Measurements from ENCODE around the gene ACAN.

DNA sequence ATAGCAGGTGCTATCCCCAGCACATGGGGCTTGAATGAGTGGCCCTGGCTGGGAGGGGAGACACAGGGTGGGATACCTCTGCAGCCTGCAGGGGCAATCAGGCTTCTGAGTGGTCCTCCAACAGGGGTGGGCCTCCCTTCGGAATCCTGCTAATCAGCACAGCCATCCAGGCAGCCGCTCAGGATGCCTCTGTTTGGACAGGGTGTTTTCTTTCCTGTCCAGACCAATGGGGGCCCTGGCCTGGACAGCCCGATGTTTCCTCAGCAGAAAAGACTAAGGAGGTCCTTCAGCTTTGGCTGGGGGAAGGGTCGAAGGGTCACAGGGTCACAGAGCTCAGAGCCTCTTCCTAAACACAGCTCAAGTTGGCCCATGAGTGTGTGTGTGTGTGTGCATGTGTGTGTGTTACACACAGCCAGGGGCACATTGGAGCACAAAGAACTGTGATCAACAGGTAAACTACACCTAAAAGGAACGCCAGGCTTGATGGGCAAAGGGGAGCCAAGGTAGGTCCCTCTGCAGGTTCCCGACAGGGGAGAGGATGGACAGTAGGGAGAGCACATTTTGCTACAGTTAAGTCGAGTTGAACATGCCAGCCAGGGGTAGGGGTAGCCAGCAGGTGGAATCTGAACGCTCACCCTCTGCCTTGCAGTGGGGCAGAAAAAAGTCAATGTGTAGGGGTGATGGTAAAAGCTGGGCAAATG is 93.2 kb downstream of the ACAN start:
- TF ChIP-seq TAF1 (IDR thresholded peaks at IDR 0.05; ENCODE audit: borderline replicate concordance, low read depth, low read length) (no peak), POLR2AphosphoS5 (IDR thresholded peaks at IDR 0.05; ENCODE audit: low read depth, low read length) (no peak), YY1 (IDR thresholded peaks at IDR 0.05; ENCODE audit: low read depth) (no peak), SIN3A (IDR thresholded peaks at IDR 0.05; ENCODE audit: borderline replicate concordance, low read depth, low read length) (no peak), SMC3 (IDR thresholded peaks at IDR 0.05; ENCODE audit: low read depth, low read length) (no peak), TEAD4 (IDR thresholded peaks at IDR 0.05; ENCODE audit: borderline replicate concordance, insufficient read depth) (no peak), GABPA (IDR thresholded peaks at IDR 0.05; ENCODE audit: low read depth) (no peak), CHD2 (IDR thresholded peaks at IDR 0.05; ENCODE audit: low read length, partially characterized antibody) (no peak)
- TF ChIP-seq, protein P1, sequence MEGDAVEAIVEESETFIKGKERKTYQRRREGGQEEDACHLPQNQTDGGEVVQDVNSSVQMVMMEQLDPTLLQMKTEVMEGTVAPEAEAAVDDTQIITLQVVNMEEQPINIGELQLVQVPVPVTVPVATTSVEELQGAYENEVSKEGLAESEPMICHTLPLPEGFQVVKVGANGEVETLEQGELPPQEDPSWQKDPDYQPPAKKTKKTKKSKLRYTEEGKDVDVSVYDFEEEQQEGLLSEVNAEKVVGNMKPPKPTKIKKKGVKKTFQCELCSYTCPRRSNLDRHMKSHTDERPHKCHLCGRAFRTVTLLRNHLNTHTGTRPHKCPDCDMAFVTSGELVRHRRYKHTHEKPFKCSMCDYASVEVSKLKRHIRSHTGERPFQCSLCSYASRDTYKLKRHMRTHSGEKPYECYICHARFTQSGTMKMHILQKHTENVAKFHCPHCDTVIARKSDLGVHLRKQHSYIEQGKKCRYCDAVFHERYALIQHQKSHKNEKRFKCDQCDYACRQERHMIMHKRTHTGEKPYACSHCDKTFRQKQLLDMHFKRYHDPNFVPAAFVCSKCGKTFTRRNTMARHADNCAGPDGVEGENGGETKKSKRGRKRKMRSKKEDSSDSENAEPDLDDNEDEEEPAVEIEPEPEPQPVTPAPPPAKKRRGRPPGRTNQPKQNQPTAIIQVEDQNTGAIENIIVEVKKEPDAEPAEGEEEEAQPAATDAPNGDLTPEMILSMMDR (IDR thresholded peaks at IDR 0.05) = no peak
- TF ChIP-seq, protein P2, sequence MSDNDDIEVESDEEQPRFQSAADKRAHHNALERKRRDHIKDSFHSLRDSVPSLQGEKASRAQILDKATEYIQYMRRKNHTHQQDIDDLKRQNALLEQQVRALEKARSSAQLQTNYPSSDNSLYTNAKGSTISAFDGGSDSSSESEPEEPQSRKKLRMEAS (IDR thresholded peaks at IDR 0.05; ENCODE audit: low read depth) = no peak
- TF ChIP-seq, protein P3, sequence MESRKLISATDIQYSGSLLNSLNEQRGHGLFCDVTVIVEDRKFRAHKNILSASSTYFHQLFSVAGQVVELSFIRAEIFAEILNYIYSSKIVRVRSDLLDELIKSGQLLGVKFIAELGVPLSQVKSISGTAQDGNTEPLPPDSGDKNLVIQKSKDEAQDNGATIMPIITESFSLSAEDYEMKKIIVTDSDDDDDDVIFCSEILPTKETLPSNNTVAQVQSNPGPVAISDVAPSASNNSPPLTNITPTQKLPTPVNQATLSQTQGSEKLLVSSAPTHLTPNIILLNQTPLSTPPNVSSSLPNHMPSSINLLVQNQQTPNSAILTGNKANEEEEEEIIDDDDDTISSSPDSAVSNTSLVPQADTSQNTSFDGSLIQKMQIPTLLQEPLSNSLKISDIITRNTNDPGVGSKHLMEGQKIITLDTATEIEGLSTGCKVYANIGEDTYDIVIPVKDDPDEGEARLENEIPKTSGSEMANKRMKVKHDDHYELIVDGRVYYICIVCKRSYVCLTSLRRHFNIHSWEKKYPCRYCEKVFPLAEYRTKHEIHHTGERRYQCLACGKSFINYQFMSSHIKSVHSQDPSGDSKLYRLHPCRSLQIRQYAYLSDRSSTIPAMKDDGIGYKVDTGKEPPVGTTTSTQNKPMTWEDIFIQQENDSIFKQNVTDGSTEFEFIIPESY (IDR thresholded peaks at IDR 0.05; ENCODE audit: borderline replicate concordance, low read depth) = no peak

Data from SK-N-SH (cell line).